Measurements from ENCODE around the gene HEPHL1.

HEPHL1 gene

DNA sequence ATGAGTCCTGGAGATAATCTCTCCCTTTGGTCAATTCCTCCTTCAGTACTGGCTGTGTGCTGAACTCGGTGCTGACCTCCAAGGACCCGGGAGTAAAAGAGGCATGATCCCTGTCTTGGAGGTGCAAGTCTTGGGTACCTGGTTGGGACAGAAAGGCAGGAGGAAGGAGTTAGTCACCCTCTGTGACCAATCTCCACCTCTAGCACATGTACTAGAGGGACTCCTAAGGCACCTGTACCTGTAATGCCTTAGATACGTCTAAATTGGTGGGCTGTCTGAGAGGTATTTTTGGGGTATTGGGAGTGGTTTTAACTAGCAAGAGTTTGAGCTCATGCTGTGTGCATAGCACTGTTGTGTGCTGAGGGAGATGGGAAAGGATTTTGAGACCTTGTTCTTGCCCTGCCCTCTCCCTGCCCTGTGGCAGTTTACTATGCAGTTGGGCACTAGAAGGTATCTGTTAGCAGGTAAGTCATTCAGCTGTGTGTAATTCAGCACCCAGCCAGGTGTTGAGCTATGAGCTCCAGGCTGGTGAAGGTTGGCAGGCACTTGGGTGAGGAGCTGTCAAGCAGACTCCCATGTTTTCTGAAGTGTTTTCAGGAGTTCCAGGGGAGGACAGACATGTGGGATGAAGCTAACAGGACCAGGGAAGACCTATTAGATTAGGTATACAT is 110.0 kb downstream of the HEPHL1 start:
- DNase-seq = no peak

- DNase-seq = no peak
Observed at GRCh38 chr11:94131718-94132115, 110.6 kb downstream of the HEPHL1 start.

DNA sequence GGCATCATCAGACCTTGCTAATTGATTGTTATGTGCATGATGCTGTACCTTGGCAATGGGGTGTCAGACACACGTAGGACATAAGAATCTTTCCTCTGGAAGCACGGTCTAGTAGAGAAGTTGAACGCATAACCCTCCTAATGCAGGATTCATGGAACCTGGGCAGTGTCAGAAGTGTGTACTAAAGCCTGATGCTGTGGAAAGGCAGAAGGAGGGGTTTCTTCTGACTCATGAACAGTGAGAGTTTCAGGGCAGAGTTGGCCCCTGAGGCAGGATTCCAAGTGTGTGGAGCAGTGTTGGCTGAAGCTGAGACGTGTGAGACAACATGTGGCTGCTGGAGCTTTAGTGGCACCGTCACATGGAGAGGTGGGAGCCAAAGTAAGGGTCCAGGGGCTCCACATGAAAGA is 111.0 kb downstream of the HEPHL1 start:
- no peak for DNase-seq

- DNase-seq = no peak
Observed at GRCh38 chr11:94132823-94133408, 111.8 kb downstream of the HEPHL1 start.

DNA sequence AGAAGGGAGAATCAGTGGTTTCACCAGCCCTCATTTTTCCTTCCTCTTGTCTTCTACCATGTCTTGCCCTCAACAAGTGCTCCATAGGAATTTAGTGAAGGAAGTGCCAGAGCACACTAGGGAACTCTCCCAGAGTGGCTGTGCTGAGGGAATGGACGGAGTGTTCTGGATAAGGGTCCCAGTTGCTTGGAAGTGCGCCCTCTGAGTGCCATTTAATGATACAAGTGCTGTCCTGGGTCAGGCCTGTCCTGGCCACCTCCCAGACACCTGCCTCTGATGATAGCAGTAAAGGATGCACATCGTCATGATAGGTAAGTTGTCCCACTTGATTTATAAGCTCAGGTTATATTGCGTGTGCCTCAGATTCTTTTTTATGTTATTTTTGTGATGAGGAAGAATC is 112.6 kb downstream of the HEPHL1 start:
- DNase-seq = no peak

- DNase-seq = peak; percentile 68
Observed at GRCh38 chr11:94134651-94135512, 113.7 kb downstream of the HEPHL1 start.

GRCh38 chr11:94139416-94139815 is 118.3 kb downstream of the HEPHL1 start:
- no peak for DNase-seq

DNA sequence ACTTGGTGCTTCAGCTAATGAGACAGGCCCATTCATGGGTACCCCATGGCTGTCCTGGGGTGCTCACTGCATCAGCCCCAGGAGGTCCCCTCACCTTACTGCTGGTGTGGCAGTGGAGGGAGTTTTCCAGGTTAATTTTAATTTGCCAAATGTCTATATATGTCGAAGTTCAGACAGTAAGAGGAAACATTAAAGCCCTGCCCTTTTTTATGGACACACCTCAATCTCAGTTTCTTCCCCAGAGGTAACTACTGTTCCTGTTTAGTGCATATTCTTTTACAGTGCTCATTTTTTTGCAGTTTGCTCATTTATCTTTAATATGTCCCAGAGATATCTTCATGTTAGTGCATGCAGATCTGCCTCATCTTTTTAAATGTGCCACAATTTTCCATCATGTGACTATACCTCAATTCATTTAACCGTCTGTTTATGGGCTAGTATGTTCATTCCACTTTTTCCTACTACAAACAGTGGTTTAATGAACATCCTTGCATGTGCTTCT is 119.1 kb downstream of the HEPHL1 start:
- no peak for DNase-seq

- DNase-seq = no peak
Observed at GRCh38 chr11:94141511-94142307, 120.6 kb downstream of the HEPHL1 start.

- no peak for DNase-seq
Observed at GRCh38 chr11:94142308-94143281, 121.4 kb downstream of the HEPHL1 start.

GRCh38 chr11:94144216-94144615 is 123.1 kb downstream of the HEPHL1 start:
- DNase-seq = no peak

GRCh38 chr11:94144664-94145063 is 123.5 kb downstream of the HEPHL1 start:
- no peak for DNase-seq

GRCh38 chr11:94145431-94145830 is 124.3 kb downstream of the HEPHL1 start:
- no peak for DNase-seq

GRCh38 chr11:94145916-94146315 is 124.8 kb downstream of the HEPHL1 start:
- no peak for DNase-seq

DNA sequence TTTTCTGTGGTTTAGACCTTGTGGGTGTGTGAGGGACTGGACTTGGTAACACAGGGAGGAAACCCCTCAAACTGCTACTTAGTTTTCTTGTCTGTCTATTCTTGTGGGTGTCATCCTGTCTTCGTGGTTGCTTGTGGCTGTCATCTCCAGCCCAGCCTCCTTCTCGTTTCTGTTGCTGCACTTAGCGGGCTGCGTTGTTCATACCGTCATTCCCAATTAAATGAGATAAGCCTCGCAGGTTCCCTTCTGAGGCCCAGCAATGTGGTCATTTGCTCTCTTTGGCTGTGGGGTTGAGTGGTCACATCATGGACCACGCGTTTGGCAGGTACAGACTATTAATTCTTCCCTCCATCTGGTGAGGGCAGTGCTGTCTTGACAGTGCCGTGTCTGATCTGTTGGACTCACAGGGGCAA is 126.3 kb downstream of the HEPHL1 start:
- DNase-seq = no peak

DNA sequence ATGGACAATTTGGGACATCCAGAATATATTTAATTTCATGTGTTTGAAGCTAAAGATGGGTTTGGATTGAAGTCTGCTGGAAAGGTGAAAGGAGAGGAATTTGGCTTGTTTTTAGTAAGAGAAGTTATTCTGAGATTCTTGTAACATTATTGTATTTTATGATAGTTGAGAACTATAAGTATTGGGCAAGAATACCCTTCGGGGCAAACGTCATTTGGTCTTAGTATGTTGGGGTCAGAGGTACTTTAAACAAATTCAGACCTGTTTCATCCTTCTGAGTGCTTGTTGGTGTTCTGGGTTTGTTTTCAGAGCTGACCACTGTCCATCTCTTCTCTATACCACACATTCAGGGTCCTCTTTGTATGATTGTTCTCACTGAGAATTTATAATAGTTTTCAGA is 127.0 kb downstream of the HEPHL1 start:
- no peak for DNase-seq

DNA sequence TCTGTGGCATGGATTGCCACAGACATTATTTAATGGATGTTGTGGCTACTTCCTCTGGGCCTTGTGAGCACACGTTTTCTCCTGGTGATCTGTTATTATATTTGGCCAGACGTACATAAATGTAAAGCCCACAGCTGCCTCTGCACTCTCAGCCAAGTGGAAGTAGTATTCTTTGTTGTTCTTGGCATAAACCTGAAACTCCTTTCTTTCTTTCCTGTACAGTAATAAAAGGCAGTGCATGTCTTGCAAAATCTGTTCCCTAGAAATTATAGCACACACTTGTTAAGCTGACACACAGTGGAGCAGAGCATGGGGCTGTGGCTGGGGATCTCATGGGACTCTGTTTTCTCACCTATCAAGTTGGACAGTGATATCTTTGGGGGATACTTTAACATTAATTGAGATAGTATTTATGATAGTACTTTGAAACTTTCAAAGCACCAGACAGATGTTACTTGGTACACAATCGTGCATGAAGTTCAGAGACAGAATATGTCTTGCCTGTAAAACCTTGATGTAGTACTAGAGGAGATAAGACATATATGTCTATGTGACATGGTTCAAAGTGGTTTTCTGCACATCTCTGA is 128.4 kb downstream of the HEPHL1 start:
- DNase-seq = no peak

- DNase-seq = no peak
Observed at GRCh38 chr11:94150056-94150455, 128.9 kb downstream of the HEPHL1 start.

GRCh38 chr11:94150704-94151685 is 129.8 kb downstream of the HEPHL1 start:
- DNase-seq = no peak

Data from activated effector memory CD4-positive, alpha-beta T cell treated with anti-CD3 and anti-CD28 coated beads, Interleukin-2, amount 50 U/mL, for 16 hours (primary cell).